Prostate gland (tissue), 2 donors: ENCODE results near the gene GALNT6.

Source experiments
- CTCF ChIP-seq, 4 experiments: fragments of 200-600 bp in 2 of 4; fragments of 450-650 bp in 2 of 4; sonication (generic) in 2 of 4; IDR thresholded peaks; 1 replicate in 3 of 4; 2 replicates in 1 of 4; pipeline ENCODE4 v1.5.1; 2016 to 2019; ENCODE audit warnings: antibody characterized with exemption in 4 of 4, mild to moderate bottlenecking in 2 of 4, moderate library complexity in 2 of 4
- POLR2A ChIP-seq: fragments of 450-650 bp; IDR thresholded peaks from one replicate; pipeline ENCODE4 v1.6.1; 2016; ENCODE audit warnings: antibody characterized with exemption, mild to moderate bottlenecking
- POLR2AphosphoS5 ChIP-seq: sonication (generic); formaldehyde crosslinking; IDR thresholded peaks from one replicate; pipeline ENCODE4 v1.6.1; 2017; ENCODE audit warnings: antibody characterized with exemption

DNA sequence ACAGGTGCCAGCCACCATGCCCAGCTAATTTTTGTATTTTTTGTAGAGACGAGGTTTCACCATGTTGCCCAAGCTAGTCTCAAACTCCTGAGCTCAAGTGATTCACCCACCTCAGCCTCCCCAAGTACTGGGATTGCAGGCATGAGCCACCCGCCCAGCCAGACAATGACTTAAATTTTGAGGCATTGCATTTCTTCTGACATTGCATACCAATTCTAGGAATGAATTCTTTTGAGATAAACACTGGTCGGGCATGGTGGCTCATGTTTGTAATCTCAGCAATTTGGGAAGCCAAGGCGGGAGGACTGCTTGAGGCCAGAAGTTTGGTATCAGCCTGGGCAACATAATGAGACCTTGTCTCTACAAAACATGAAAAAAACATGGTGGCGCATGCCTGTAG lies 42.2 kb downstream of the GALNT6 start:
- TF ChIP-seq CTCF (IDR thresholded peaks at IDR 0.05) (no peak), POLR2A (no peak), POLR2AphosphoS5 (no peak)
